Endometrial microvascular endothelial cells (primary cell): Measurements from ENCODE around the gene ABHD12B. TPM values are rescaled to one million over a fixed set of nuclear protein-coding genes. Genes with fewer than 3 reads are reported as not detected.

Experiments used
- in situ Hi-C: cut with HindIII; loops from 2 replicates; pipeline ENCODE4 v1.10.0; 2017; ENCODE audit warnings: low sequenced_read_pairs, low pct_unique_long_range_greater_than_20kb; ENCODE audit errors: inconsistent ontology term
- total RNA-seq: library from RNA; depleted of rRNA; stranded (reverse); fragments of >200 nt; gene quantifications from one replicate; pipeline ENCODE4 v1.2.3, GENCODE V29; 2015; ENCODE audit errors: inconsistent ontology term

ABHD12B gene
- total RNA-seq, 1 donor from 2014 or later, result not detected

DNA sequence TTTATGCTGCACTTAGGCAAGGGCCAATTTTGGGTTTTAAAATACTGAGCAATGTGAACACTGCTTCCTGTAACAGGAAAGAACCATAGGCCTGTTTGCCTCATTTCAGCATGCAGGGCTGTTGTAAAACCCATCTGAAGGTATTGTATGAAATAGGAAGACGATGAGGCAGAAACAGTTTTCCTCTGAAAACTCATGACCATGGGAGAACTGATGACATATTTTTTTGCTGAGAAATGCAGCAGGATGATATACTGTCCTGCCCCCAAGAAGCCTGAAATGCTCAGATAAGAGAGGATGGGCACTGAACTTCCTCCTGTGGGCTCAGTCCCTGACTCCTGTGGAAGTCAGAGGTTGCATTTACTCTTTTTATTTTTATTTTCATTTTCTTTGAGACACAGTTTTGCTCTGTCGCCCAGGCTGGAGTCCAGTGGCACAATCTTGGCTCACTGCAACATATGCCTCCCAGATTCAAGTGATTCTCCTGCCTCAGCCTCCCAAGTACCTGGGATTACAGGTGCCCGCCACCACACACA lies 55.1 kb downstream of the ABHD12B start:
- in situ Hi-C loops, result loop anchor here (25.0 kb wide), 1 partner anchor 1085 kb away; no protein-coding TSS in a partner anchor

DNA sequence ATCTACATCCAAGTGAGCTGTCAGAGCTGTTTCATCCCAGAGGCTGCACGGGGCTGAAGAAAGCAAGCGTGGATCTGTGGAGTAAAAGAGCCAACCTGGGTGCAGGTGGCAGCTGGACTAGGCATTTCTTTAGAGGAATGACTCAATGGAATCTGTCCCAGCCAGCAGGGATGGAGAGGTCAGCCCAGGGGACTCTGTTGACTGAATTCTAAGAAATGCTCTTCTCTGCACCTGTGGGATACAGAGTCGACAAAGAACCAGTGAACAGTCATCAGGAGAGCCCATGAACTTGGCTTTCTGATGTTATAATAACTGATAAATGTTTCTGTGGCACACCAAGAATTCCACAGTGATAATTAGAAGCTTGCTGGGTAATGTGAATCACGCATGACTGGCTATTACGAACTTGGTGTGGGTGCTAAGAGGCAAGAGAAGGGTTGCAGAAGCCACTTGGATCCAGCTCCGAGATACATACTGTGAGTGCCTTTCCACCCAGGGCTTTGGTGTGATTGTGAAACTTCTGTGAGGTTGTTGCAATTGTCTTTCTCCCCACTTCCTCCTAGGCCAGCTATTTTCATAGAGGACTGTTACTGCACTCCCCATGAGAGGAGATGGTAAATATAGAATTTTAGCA lies 56.3 kb downstream of the ABHD12B start:
- in situ Hi-C loops, result loop anchor here (25.0 kb wide), 1 partner anchor 1084 kb away; no protein-coding TSS in a partner anchor

- in situ Hi-C loops, result loop anchor here (25.0 kb wide), 1 partner anchor 1083 kb away; no protein-coding TSS in a partner anchor
Measured at GRCh38 chr14:50929506-50929905, 57.7 kb downstream of the ABHD12B start.

DNA sequence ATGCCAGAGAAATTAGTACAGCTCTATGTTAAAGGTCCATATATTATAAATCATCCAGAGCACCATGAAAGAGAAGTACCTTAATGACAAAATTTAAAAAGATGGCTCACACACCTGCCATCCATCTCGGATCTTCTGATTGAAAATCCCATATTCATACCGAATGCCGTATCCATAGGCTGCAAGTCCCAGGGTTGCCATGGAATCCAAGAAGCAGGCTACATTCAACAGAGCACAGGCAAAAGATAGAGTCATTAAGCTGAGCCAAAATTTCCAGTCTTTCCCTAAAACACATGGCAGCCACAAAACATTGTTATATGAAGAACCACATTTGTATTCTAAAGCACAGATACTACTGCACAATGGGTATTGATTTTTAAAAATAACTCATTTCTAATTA lies 59.7 kb downstream of the ABHD12B start:
- in situ Hi-C loops, result loop anchor here (25.0 kb wide), 1 partner anchor 1081 kb away; no protein-coding TSS in a partner anchor

DNA sequence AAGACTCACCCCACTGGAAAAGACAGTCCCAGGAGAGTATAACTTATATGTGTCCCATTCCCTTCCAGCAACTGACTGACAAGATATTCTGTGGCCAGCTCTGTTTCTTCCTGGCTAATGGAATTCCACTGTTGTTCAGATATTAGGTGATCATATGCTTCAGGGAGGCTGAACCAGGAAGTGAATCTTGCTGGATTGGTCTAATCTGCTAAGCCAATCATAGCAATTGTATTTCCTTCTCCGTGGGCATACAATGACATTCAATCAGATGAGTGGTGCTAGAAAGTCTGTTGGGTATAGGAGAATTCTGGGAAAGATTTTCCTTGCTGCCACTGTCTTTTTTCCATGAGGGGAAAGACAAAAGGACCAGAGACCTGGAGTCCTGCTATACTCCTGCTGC lies 60.3 kb downstream of the ABHD12B start:
- in situ Hi-C loops, result loop anchor here (25.0 kb wide), 1 partner anchor 1080 kb away; no protein-coding TSS in a partner anchor

- in situ Hi-C loops, result loop anchor here (25.0 kb wide), 1 partner anchor 1079 kb away; no protein-coding TSS in a partner anchor
Measured at GRCh38 chr14:50932592-50933495, 61.0 kb downstream of the ABHD12B start.

GRCh38 chr14:50935126-50936015 lies 63.5 kb downstream of the ABHD12B start:
- in situ Hi-C loops, result loop anchor here (25.0 kb wide), 1 partner anchor 1077 kb away; no protein-coding TSS in a partner anchor

GRCh38 chr14:50936016-50936340 lies 64.1 kb downstream of the ABHD12B start:
- in situ Hi-C loops, result loop anchor here (25.0 kb wide), 1 partner anchor 1076 kb away; no protein-coding TSS in a partner anchor

DNA sequence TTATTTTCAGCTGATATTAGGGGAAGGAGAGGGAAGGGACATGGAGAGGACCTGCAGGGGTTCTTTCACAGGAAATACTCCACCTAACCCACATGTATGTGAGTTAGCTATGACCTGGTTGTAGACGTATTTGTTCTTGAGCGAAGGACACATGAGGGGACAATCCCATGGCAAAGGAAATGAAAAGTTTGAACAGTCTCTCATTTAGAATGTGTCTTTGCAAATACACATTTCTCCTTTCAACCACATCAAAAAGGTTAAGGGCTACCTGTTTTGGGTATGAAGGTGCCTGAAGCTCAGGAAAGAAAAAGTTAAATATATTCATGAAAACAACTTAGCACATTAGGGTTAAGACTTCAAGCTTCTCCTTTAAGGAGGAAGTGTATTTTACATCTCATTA lies 65.0 kb downstream of the ABHD12B start:
- in situ Hi-C loops, result loop anchor here (25.0 kb wide), 1 partner anchor 1075 kb away; no protein-coding TSS in a partner anchor

DNA sequence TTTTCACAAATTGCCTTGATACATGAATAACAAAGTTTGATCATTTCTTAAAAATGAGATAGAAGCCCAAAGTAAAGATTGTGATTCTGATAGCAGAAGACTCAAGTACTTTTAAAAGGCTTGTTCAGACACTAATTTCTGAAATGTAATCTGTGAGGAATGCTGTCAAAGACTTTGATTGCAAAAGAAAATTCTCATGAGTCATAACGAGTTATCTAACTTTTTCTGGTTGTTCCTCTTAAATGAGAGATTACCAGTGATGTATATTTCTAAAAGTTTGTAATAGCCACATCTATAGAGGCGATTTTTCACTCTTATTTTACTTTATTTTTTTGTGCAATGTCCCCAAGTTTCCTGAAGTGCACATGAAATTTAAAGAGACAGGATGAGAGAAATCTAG lies 65.5 kb downstream of the ABHD12B start:
- in situ Hi-C loops, result loop anchor here (25.0 kb wide), 1 partner anchor 1075 kb away; no protein-coding TSS in a partner anchor

DNA sequence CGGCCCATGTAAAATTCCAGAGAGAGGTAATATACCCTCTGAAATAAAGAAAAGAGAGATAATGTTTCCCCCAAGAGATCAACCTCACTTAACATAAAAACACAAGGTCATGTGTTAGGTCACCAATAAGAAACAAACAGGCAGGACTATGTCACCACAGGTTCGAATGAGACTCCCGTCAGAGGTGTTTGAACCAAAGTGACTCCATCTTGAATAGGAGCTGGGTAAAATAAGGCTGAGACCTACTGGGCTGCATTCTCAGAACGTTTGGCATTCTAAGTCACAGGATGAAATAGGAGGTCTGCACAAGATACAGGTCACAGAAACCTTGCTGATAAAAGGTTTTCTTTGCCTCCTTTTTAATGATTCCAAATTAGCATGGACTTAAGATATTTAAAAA lies 65.9 kb downstream of the ABHD12B start:
- in situ Hi-C loops, result loop anchor here (25.0 kb wide), 1 partner anchor 1075 kb away; no protein-coding TSS in a partner anchor

DNA sequence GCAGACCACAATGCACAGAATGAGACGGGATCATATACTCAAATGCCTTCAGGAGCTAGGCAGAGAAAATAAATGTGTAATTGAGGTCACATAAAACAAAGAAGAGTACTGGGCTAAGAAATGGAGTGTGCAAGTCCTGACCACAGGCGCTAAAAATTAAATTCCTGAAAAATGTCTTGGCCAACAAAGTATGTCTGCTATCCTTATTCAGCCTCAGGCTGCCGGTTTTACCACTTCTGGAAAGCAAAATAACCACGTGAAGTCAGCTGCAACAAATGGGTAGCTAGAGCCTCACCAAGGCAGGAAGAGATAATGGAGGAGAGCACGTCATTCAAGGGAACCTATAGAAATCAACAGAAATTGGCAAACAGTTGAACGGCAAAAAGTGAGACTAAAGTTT lies 69.3 kb downstream of the ABHD12B start:
- in situ Hi-C loops, result loop anchor here (25.0 kb wide), 1 partner anchor 1071 kb away; no protein-coding TSS in a partner anchor

- in situ Hi-C loops, result loop anchor here (25.0 kb wide), 1 partner anchor 1071 kb away; no protein-coding TSS in a partner anchor
Measured at GRCh38 chr14:50941638-50942037, 69.8 kb downstream of the ABHD12B start.

DNA sequence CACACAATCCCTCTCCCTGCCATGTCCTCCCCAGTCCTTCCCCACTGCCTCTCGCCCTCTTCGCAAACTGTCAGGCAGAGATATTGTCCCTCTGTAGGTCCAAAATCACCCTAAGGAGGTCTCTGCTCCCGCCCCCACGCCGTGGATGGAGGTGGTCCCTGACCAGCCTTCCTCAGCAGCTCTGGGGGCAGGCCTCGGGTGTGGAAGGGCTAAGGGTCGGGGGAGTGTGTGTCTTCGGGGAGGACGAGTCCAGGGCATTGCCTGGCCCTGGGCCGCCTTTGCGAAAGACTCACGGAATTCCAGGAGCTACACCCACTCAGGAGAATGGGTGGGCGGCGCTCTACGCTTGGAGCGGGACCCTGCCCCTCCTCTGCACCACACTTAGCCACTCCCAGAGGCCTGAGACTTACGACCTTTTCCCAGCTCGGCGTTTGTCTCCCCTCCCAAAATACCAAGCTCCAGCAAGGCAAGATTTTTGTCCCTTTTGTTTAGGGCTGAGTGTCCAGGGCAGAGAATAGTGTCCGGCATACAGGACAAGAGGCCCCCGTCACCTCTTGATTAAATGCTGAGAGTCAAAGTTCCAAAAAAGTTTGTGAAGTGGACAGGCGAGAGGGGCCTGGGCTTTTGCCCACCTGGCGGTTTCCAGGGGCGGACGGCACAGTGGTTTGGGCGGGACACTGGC lies 71.5 kb downstream of the ABHD12B start:
- in situ Hi-C loops, result loop anchor here (25.0 kb wide), 1 partner anchor 1069 kb away; no protein-coding TSS in a partner anchor

GRCh38 chr14:50943943-50944646 lies 72.2 kb downstream of the ABHD12B start, which contains the start of gene PYGL:
PYGL (minus strand) TSS chr14:50944483; CDS start chr14:50944403, 80 bp downstream.
- in situ Hi-C loops, result loop anchor here (25.0 kb wide), 1 partner anchor 1068 kb away; no protein-coding TSS in a partner anchor

DNA sequence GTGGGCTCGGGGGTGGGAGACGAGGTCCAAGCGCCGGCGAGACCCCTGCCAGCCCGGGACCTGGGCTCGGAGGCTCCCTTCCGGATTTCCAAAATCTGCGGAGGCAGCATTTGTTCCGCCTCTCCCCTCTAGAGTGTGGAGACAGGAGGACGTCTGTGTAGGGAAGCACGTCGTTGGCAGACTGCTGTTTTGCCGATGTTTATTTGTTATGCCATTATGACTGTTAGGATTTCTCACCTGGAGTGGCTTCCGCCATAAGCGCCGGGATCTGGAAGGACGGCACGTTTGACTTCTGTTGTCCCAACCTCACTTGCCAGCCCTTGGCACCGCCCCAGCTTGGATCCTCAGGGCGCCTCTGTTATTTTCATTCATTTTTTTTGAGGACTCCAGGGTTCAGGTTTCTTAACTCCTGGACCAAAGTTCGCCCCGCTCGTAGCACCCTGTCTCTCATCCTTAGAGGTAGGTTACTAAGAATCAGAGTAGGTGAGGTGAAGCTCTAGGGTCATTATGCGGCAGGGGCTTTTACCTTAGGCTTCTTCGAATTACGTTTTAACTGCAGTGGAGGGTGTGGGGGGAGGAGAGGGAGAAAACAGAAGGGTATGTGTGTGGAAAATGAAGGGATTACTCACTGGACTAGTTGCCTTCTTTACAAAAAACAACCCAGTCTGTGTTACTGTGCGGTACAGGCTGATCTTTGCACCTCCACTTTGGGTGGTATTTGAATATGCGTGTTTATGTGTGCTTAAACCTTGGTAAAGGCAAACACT lies 73.0 kb downstream of the ABHD12B start:
- in situ Hi-C loops, result loop anchor here (25.0 kb wide), 1 partner anchor 1067 kb away; no protein-coding TSS in a partner anchor
